Urothelium cell line (cell line): ENCODE data around the gene LAMA1.

ENCODE experiments used
- DNase-seq: peaks from one replicate; pipeline ENCODE4 v3.0.0; 2011; ENCODE audit warnings: low spot score, mixed read lengths
- FAIRE-seq: peaks from 2 replicates; lab custom pipeline; 2011; peaks lifted over from hg19 to GRCh38; lab: Jason Lieb, UNC

Gene LAMA1

DNA sequence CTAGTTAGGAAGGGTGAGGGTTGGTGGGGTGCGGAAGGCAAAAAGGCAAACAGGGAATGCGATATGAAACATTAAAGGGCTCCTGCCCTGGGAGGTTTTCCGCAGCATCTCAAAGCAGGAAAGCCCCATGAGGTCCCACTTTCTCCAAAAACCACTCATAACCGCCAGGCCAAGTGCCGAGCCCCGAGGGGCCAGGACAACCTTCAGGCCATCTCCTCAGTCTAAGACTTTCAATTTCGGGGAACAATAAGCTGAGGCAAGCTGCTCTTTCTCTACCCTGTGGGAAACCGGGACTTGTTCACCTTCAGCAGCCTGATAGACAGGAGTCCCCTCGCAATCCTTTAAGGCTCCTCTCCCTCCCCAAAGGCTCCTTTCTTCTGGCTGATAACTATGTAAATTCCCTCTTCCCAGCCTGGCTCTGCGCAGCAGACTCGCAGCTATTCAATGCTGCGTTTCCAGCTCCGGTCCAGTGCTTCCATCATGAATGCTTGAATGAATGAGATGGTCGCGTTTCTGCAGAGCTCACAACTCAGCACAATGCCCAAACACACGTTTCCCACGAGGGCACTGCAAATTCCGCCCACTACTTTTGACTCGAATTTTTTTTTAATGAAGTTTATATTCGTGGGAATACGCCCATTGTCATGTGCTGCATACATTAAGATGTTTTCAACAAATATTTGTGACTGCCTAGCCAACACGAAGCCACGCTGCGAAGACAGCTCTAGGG lies 1.4 kb downstream of the LAMA1 start:
- DNase-seq (no peak), FAIRE-seq (peak; percentile 44)

DNA sequence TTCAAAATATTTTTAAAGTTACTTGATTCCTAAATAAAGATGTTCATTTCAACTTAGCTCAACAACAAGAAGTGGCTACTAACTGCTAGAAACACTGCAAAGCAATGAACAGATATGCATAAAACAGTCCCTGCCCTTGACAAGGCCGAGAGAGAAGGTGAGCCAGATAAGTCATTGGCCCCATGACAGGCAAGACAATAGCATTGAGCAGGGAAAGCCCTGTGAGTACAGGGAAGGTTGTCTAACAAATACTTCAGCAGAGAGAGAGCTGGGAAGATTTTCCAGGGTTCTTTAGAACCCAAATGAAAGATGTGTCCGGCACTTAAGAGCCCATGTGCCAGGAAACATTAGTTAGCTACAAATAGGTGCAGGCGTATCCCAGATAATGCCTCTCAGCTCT lies 4.7 kb downstream of the LAMA1 start:
- no peak for FAIRE-seq
- DNase-seq, result no peak

DNA sequence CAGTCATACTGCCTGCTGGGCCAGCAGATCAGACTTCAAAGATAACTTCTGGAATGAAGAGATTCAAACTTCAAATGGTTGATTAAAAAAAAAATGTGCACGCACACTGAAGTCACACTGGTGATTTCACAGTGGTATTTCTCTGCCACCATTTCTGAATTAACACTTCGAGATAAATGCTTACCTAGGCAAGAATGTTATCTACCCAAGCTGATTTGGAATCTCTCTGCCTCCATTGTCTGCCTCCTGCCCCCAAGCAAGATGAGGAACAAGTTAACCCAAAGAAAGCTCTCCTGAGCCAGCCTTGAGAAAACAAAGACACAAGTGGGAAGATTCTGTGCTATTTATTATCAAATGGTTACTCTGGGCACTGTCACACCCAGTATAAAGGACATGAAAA lies 6.5 kb downstream of the LAMA1 start:
- DNase-seq (no peak), FAIRE-seq (peak; percentile 37)

DNA sequence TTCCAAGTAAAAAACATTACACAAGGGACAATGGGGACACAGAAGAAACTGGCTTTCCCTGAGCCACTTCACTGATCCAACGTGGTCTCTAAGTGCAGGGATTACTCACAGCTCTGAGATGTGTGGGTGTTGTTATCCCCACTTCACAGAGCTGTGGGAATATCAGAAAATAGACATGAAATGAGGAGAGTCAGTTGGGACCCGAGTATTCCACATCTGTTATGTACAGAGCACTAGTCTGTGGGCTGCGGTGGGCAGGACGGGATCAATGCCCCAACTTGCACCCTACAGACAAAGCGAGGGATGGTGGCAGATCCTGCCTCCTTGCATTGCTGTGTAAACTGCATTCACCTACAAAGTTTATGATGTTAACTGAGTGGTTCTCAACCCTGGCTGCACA lies 11.7 kb downstream of the LAMA1 start:
- DNase-seq (no peak), FAIRE-seq (peak; percentile 88)

DNA sequence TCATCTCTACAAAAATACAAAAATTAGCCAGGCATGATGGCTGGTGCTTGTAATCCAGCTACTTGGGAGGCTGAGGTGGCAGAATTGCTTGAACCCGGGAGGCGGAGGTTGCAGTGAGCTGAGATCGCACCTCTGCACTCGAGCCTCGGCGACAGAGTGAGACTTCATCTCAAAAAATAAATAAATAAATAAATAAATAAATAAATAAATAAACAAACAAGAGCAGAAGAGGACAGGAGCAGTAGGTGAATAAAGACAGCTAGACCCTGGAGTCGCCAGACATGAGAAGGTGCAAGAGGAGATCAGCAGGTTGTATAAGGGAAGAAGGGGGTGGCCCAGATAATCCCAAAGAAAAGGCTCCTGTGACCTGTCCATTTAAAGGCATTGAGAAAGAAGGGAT lies 12.3 kb downstream of the LAMA1 start:
- DNase-seq (no peak), FAIRE-seq (no peak)

DNA sequence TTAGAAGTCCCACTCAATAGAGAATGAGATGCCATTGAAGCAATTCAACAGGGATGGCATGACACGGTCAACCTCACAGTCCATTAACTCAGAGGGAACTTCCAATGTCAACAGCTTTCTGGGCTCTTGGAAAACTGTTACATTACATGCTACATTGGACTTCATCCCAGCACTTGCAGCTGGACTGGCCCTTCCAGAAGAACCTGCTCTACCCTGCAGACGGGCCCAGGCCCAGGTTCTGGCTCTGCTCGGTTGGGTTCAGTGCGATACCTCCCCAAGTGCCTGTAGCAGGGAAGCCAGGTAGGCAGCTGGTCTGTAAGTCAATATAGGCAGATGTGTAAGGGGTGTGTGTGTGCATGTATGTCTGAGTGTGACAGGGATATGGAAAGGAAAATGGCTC lies 12.9 kb downstream of the LAMA1 start:
- DNase-seq (no peak), FAIRE-seq (peak; percentile 86)

DNA sequence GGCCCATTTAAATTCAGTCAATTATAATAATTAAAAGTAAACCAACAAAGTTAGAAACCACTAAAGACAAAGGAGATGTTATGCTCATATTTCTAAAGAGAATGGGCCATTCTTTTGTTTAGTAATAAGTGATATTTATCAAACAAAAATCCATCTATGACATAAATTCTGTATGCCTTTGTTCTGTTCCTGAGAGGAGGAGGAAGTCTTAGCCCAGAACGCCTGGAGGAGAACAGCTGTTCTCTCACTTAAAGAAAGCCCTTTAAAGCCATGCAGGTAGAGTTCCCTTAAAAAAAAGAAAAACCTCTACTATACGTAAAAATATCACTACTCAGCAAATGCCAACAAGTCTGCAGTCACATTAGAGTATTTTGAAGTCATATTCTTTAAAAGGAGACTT lies 15.5 kb downstream of the LAMA1 start:
- FAIRE-seq (no peak), DNase-seq (no peak)

DNA sequence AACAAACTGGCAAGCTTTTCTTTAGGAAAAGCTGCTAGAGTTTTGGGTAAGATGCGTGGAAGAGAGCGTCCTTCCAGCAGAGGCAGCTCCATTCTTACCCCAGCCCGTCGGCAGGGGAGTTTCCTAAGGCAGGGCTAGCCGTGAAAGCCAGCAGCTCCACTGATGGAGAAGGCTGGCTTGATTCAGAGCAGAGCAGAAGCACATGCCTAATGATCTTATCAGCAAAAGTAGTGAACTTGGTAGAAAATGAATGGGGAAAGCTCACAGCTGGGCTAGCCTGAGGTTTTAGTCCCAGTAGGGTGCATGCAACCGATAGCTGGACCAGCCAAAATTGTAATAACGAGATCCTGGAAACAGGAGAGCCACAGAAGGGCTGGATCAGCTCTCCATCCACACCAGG lies 20.8 kb downstream of the LAMA1 start:
- DNase-seq (no peak), FAIRE-seq (no peak)

DNA sequence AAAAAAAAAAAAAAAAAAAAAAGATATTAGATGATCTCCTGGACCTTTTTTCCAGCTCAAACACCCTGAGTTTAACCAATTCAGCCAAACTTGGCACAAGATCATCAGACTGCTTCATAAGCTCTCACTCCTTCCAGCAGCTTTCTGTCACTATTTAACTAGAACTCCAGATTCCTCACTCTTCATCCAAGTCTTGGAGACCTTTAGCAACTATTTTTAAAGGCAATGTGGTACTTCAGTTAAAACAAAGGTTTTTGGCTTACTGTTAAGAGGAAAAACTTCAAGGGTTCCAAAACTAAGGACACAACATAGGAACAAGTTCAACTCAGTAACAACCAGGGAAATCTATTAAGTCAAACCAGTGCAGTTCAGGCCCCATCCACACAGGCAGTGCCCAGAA lies 23.2 kb downstream of the LAMA1 start:
- FAIRE-seq, result no peak
- DNase-seq, result no peak

DNA sequence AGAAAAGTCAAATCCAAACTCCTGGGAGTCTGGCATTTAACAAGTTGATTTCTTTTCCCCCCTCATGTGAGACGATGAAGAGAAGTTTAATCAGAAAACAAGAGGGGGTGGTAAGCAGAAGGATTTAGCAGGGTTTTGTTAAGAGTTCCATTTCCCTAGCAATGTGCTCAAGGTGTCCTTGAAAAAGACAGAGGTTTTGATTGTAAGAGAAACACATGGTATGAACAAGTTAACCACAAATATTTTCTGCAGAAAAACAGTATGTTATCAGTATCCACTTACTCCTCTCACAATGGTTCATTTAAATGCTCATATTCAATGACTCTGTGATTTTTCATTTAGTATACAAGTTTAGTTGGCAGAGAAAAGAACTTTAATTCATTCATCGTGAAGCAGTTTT lies 26.8 kb downstream of the LAMA1 start:
- DNase-seq (no peak), FAIRE-seq (peak; percentile 75)

DNA sequence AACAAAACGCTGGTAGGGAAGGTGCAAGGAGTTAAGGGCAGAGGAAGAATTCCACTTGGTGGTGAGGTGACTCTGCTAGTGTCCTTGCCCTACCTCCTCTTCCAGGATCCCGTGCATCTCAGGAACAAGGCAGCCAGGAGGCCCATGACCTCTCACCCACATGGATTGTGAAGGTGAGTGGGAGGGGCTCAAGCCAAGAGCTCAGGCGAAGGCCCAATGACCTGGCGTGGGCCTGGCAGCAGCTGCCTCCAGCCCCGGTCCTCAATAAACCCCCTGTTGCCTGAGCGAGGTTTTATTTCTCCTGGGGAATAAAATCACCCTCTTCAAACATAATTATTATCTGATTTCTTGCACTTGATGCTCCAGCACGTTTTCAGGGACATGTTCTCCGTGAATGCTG lies 28.2 kb downstream of the LAMA1 start:
- FAIRE-seq, result peak; percentile 55
- DNase-seq, result no peak

DNA sequence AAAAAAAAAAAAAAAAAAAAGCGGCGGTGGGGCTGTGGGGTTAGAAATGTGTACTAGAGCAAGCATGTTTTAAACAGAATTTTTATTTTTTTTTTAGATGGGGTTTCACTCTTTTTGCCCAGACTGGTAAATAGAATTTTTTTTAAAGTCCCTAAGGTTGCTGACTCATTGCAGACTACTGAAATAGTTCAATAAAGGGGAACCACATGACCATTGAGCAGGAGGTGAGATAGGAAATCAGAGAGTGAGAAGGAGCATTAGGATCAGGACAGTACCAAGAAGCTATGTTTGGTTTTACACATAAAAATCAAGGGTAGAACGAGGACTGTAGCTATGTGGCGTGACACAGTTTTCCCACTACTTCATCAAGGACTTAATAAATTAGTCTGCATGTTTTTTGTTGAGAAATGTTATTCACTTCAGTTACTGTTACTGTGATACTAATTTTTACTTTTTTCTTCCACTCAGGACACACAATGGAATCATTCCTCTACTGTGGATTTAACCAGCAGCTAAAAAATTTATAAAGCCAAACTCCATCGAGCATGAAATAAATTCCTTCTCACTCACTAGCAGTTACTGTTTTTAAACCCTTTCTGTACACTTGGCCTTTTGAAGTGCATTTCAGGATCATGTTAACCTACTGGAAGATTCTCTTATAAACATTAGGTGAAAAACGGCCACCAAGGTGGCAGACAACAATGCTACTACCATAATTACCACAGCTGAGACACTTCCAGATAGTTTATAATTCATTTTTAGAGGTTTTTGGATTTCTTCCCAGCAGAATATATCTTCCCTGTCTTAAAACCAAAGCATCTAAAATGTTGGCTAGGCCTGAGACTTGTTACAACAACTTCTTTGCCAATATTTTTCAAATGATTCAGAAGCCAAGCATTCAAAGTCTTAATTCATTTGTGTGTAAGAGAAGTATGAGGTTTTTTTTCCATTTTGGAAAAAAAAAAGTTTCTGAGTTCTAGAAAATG lies 33.2 kb downstream of the LAMA1 start:
- DNase-seq (peak; percentile 67), FAIRE-seq (peak; percentile 55)

DNA sequence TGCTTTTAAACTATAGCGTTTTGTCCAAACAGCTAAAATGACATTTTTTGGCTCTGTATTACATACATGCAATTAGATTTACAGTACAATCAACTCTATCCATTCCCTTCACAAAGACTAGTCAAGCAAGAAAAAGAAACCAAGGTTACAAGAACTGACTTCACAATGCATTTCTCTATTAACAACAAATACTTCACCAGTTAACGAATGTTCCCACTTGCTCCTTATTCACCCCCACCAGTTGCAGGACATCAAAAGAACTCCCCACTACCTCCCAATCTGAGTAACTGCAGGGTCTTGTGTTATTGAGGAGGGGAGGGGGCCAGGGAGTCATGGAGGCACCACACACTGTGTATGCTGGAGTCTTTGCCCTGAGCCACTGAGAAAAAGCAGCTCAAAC lies 34.9 kb downstream of the LAMA1 start:
- no peak for DNase-seq
- FAIRE-seq, result peak; percentile 70

DNA sequence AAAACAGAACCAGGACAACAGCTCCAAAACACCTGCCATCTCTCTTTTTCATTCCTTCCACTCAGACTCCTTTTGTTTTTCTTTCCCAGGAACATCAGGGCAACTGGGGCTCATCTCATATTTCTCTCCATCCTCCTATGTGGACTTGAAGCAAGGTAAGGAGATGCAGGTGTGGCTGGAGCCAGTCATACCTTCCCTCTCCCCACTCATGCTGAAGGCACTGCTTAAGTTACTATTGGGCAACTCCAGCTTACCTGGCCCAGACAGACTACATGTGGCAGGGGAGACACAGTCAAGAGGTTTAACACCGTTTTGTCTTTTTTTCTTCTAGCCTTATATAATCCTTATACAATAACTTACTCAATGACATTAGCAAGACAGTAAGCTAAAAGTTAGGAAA lies 38.4 kb downstream of the LAMA1 start:
- DNase-seq, result no peak
- FAIRE-seq, result no peak

DNA sequence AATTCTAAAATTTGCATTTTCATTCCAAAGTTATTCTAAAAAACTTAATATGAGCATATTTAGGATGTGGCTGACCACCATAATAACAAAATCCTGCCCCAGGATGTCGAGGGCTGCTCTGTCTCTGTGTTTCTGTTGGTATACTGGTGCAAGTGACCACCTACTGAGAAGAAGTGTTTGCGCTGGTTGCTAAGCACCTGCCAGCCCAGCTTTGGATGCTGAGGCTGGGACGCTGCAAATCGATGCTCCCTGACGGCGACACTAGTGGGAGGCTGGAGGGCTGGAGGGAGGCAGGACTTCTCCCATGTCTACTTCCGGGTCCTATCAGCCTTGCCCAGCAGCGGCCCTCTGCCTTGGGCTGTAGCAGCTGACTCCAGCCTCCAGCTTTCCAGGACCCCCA lies 45.0 kb downstream of the LAMA1 start:
- no peak for FAIRE-seq
- no peak for DNase-seq

DNA sequence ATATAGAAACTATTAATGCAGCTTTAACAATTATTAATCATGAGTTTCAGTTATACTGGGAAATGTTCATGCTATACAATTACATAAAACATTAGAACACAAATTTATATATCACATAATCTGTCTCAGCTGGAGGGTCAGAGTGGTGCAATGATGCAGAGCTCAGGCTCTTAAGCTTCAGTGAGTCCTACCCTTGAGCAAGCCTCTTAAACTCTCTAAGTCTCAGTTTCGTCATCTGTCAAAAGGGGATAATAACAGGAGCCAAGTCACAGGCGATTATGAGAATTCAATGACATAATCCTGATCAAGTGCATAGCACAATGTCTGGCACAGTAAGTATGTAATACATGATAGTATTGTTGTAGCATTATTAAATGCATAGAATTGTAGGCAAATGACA lies 46.0 kb downstream of the LAMA1 start:
- FAIRE-seq (peak; percentile 91), DNase-seq (no peak)

DNA sequence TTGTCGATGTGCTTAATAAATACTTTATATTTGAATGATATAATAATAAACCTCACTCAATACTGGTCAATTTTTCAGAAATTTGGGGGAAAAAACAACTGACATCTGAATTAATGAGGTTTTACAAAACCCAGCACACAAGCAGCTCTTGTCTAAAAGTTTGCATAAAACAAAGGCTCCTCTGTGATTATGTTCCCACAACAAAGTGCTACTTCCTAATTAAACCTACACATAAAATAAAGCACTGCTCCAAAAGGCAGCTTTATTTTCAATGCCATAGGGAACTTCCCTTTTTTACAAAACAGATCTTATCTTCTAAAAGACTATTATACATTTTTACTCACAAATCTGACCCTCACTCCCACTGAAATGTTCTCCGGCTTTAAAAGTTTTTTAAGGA lies 47.1 kb downstream of the LAMA1 start:
- FAIRE-seq (no peak), DNase-seq (no peak)

DNA sequence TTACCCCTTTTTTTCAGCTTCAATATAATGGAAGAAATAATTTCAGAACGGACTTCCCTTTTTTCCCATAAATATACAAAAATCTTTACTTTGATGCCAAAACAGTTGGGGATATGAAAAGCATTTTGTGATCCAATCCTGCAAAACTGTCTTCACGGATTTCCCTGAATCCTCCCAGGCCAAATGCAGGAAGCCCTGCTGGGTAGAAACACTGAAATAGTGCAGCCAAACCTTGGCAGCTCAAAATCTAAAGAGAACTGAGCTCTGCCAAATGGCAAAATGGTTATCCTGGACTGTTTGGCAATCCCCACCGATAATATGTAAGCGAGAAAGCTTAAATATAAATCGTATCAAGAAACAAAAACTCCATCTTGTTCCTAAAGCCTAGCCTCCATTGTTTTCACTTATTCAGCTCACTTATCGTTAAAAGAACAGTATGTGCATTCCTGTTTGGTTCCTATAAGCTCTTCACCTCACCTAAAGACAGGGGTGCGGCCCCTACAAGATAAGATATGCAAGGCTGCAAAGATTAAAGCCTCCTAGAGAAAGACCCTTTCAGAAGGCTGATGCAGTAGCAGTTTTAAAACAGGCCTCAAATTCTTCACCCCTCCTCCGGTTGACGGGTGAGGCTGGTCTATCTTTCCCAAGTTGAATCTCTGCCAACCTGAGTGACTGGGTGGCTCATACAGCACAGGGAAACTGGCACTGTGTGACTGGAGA lies 48.6 kb downstream of the LAMA1 start:
- DNase-seq (no peak), FAIRE-seq (peak; percentile 76)

DNA sequence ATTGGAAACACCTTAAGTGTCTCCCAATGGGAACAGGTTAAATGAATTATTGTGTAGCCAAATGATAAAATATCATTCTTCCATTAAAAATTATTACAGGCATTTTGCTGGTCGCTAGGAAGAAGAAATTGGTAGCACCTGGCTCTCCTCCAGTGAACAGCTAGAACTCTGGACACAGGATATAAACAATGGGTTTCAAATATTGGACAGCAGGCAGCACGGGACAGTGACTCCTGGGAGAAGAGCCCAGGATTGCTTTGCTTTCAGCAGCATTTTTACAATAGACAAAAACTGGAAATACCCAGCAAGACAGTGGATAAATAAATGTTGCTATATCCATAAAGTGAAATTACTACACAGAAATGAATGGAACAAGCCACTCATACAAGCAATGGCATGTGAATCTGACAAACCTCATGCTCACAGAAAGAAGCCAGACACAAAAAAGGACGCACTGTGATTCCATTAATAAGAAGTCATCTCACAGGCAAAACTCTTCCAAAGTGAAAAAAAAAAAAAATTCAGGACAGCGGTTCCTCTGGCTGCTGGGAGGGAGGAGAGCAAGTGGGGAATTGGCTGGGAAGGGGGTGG lies 50.5 kb downstream of the LAMA1 start:
- FAIRE-seq (no peak), DNase-seq (no peak)

DNA sequence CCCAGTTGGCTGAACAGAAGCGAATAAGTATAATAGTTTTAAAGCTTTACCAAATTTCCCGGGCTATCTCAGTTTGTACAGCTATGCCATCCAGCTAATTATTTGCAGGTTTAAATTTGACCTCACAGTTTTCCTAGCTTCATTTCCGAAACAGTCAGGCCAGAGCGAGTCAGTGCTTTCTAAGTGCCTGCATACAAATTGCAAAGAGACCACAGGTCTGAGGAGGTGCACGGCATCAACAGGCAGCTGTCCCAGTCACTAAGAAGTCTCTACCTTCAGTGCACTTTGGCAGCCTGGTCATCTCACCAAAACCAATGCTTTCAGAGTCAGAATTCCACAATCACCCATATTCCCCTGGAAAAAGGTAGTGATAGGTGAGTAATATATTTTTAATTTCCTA lies 51.9 kb downstream of the LAMA1 start:
- DNase-seq (no peak), FAIRE-seq (no peak)

DNA sequence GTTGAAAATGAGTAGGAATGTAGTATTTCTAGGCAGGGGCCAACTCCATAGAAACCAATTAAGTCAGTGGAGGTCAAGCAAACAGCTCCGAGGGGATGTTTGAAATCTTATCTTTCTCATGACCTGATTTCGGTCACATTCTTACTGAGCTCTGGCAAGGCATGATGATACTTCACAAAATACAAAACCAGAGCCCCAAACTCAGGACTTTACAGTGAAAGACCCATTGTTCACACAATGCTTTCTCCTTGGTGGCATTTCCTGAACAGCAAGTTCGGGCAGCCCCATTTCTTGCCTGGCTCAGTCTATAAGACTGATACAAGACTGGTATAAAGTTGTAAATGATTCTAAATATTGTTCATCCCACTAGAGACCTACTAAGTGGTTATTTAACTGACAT lies 53.3 kb downstream of the LAMA1 start:
- DNase-seq (no peak), FAIRE-seq (no peak)
